Right atrium auricular region (tissue), 2 donors: ENCODE data around the gene HTR3A. TPM values are rescaled to one million over a fixed set of nuclear protein-coding genes. Genes with fewer than 3 reads are reported as not detected.

Experiments used
- DNase-seq: peaks from one replicate; pipeline ENCODE4 v3.0.0-alpha.2; 2019; ENCODE audit warnings: low spot score
- H3K27ac ChIP-seq, 2 donors: fragments of 200-600 bp; sonication (generic); 1 replicate in 1 of 2; 2 replicates in 1 of 2; pipeline ENCODE4 v1.5.1; 2016 to 2019
- H3K27me3 ChIP-seq, 2 donors: fragments of 200-600 bp; sonication (generic); one replicate each; pipeline versions ENCODE4 v1.5.1 to v1.6.0; 2017 to 2019
- H3K36me3 ChIP-seq: fragments of 200-600 bp; sonication (generic); one replicate; pipeline ENCODE4 v1.5.1; 2016
- H3K4me1 ChIP-seq, 2 donors: fragments of 200-600 bp; sonication (generic); one replicate each; pipeline versions ENCODE4 v1.5.1 to v1.6.0; 2017 to 2019
- H3K4me3 ChIP-seq, 2 donors: fragments of 200-600 bp; sonication (generic); 1 replicate in 1 of 2; 2 replicates in 1 of 2; pipeline ENCODE4 v1.5.1; 2017 to 2019; ENCODE audit warnings: mild to moderate bottlenecking in 1 of 2, moderate library complexity in 1 of 2
- H3K9me3 ChIP-seq, 2 donors: fragments of 200-600 bp; sonication (generic); one replicate each; pipeline ENCODE4 v1.5.1; 2019
- total RNA-seq, 2 donors: library from RNA; depleted of rRNA; stranded (reverse); fragments of >200 nt; gene quantifications; one replicate each; pipeline ENCODE4 v1.1.0, GENCODE V29; 2016
- TF ChIP-seq, protein P1 (sequence below), 2 donors: fragments of 200-600 bp; sonication (generic); IDR thresholded peaks; one replicate each; pipeline ENCODE4 v1.5.1; 2019; ENCODE audit warnings: antibody characterized with exemption in 2 of 2

Gene HTR3A
- total RNA-seq, 2 donors from 2014 or later: 0.24 TPM; not detected in 1

DNA sequence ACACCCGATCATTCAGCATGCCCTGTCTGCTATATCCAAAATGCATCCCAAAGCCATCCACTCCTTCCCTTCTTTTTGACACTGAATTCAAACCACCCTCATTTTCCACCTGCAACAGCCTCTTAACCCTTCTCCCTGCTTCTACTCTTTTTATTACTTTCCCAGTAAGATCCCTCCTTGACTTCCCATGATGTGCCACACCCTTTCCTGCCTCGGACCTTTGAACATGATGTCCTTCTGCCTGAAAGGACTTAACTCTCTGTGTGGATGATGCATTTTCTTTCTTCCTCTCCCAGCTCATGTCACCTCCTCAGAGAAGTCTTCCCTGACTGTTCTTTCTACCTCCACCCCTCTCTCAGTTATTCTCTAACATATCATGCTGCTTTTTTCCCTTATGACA is 36.5 kb downstream of the HTR3A start:
- no peaks in the 10 kb centered on the region for H3K9me3 ChIP-seq
- TF ChIP-seq, protein P1, sequence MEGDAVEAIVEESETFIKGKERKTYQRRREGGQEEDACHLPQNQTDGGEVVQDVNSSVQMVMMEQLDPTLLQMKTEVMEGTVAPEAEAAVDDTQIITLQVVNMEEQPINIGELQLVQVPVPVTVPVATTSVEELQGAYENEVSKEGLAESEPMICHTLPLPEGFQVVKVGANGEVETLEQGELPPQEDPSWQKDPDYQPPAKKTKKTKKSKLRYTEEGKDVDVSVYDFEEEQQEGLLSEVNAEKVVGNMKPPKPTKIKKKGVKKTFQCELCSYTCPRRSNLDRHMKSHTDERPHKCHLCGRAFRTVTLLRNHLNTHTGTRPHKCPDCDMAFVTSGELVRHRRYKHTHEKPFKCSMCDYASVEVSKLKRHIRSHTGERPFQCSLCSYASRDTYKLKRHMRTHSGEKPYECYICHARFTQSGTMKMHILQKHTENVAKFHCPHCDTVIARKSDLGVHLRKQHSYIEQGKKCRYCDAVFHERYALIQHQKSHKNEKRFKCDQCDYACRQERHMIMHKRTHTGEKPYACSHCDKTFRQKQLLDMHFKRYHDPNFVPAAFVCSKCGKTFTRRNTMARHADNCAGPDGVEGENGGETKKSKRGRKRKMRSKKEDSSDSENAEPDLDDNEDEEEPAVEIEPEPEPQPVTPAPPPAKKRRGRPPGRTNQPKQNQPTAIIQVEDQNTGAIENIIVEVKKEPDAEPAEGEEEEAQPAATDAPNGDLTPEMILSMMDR (IDR thresholded peaks at IDR 0.05): no peak
- no peak overlapping the region for H3K27ac ChIP-seq
- no peaks in the 10 kb centered on the region for H3K36me3 ChIP-seq
- DNase-seq: no peak
- no peak overlapping the region for H3K4me3 ChIP-seq
- no peaks in the 10 kb centered on the region for H3K4me1 ChIP-seq
- H3K27me3 ChIP-seq: no peaks in the 10 kb centered on the region

DNA sequence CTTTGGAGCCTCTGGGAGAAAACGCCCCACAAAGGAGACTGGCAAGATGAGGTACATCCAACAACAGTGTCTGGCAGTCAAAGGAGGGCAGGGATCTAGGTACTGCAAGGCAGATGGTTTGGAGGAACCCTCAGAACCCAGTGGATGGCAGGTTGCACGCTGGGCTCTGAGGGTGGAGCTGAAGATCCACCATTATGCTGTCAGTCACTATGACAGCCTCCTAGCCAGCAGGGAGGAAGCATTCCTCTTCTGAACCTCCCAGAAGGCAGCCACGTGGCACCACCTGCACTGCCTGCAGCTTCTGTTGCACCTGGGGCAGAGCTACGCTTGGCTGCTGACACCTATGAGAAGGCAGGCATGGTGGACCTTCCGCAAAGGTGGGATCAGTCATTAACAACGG is 40.2 kb downstream of the HTR3A start:
- Histone ChIP-seq H3K4me1 (no peaks in the 10 kb centered on the region), H3K9me3 (no peaks in the 10 kb centered on the region)

DNA sequence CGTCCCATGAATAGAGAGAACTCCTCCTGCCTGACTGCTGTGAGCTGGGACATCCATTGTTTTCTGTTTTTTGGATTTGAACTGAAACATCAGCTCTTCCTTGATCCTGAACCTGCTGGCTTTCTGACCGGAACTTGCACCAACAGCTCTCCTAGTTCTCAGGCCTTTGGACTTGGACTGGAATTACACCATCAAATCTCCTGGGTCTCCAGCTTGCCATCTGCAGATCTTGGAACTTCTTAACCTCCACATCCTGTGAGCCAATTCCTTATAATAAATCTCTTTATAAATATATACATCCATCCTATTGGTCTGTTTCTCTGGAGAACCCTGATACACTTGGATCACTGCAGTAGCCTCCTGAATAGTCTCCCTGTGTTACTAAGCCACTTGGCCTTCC is 42.1 kb downstream of the HTR3A start:
- TF ChIP-seq, protein P1 (IDR thresholded peaks at IDR 0.05): no peak
- no peaks in the 10 kb centered on the region for H3K36me3 ChIP-seq
- no peaks in the 10 kb centered on the region for H3K9me3 ChIP-seq

More for the DNA sequence above, 40.2 kb downstream of the HTR3A start:
- no peak for DNase-seq
- no peaks in the 10 kb centered on the region for H3K36me3 ChIP-seq
- no peaks in the 10 kb centered on the region for H3K27me3 ChIP-seq
- TF ChIP-seq, protein P1 (IDR thresholded peaks at IDR 0.05): no peak
- H3K4me3 ChIP-seq: no peak overlapping the region
- no peak overlapping the region for H3K27ac ChIP-seq

DNA sequence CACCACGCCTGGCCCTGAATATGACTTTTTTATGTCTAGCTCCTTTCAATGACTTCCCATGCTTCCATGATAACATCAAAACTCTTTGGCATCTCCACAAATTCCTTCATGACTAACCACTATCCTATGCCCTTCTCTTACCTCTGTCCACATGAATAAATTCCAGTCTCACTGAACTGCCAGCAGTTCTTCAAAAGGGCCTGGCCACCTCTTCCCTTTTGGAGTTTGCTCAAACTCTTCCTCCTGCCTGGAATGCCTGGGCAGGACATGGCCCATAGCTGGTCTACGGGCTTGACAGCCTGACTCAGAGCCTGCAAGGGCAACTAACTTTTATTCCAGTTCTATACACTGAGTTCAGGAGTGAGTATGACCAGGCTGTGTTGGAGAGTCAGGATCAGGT is 42.8 kb downstream of the HTR3A start:
- Histone ChIP-seq H3K27me3 (no peaks in the 10 kb centered on the region), H3K4me1 (no peaks in the 10 kb centered on the region), H3K4me3 (no peak overlapping the region), H3K9me3 (no peaks in the 10 kb centered on the region), H3K27ac (no peak overlapping the region), H3K36me3 (no peaks in the 10 kb centered on the region)
- TF ChIP-seq, protein P1 (IDR thresholded peaks at IDR 0.05): no peak
- DNase-seq: no peak

More for the DNA sequence above, 42.1 kb downstream of the HTR3A start:
- Histone ChIP-seq H3K27ac (no peak overlapping the region), H3K27me3 (no peaks in the 10 kb centered on the region), H3K4me1 (no peaks in the 10 kb centered on the region), H3K4me3 (no peak overlapping the region)
- no peak for DNase-seq

DNA sequence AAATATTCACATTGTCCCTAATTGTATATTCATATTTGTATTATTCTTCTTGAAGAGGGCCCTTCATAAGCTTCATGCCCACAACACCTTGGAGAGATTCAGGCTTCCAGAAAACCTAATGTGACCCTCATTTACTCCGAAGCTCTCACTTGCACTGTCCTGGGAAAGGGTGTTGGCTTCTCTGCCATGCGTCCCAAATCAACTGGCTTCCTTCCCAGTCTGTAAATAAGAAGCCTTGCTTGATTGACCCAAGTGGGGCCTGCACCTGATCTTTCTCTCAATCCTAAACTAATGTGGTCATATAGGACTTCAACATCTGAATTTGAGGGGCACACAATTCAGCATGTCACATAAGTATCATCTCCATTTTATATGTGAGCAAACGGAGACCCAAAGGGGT is 44.1 kb downstream of the HTR3A start:
- DNase-seq: no peak
- Histone ChIP-seq H3K27me3 (no peaks in the 10 kb centered on the region), H3K27ac (no peak overlapping the region), H3K4me3 (no peak overlapping the region), H3K4me1 (no peaks in the 10 kb centered on the region), H3K9me3 (no peaks in the 10 kb centered on the region), H3K36me3 (no peaks in the 10 kb centered on the region)
- TF ChIP-seq, protein P1 (IDR thresholded peaks at IDR 0.05): no peak

DNA sequence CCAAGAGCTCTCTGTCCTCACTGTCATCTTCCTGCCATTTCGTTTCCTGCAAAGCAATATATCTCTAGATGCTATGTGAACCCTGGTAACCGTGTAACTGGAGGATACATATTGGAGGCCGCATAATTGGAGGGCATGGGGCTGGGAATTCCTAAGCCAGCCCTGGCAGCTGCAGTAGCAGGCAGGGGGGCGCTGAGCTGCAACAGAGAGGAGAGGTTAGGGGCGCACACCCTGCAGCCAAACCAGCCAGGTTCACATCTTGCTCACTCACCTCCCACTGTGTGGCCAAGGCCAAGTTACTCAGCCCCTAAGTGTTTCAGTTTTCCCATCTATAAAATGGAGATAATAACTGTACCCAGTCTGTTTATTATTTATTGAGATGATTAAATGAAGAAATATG is 44.7 kb downstream of the HTR3A start:
- Histone ChIP-seq H3K27me3 (no peaks in the 10 kb centered on the region), H3K36me3 (no peaks in the 10 kb centered on the region), H3K4me1 (no peaks in the 10 kb centered on the region), H3K27ac (no peak overlapping the region), H3K9me3 (no peaks in the 10 kb centered on the region), H3K4me3 (no peak overlapping the region)
- DNase-seq: no peak
- TF ChIP-seq, protein P1 (IDR thresholded peaks at IDR 0.05): no peak
